Measurements from ENCODE around the gene MYOM1.
"Not testable (repeated sequence)": the region's sequence is repeated elsewhere in the genome, so short reads cannot be mapped to it uniquely, and the experiment has no call there.

Gene MYOM1

GRCh38 chr18:3071676-3072075 is 148.1 kb downstream of the MYOM1 start:
- Histone ChIP-seq H3K9me3 (no peaks in the 10 kb centered on the region), H3K27me3 (no peaks in the 10 kb centered on the region), H3K36me3 (no peaks in the 10 kb centered on the region), H3K4me1 (no peaks in the 10 kb centered on the region), H3K4me3 (ENCODE audit: low read depth, low read length) (no peak overlapping the region)
- TF ChIP-seq CTCF (IDR thresholded peaks at IDR 0.05; ENCODE audit: low read depth, low read length) = no peak
- no peak for DNase-seq

- no peak overlapping the region for H3K4me3 ChIP-seq (ENCODE audit: low read depth, low read length)
- no peak for TF ChIP-seq CTCF (IDR thresholded peaks at IDR 0.05; ENCODE audit: low read depth, low read length)
- no peaks in the 10 kb centered on the region for H3K4me1 ChIP-seq
- no peaks in the 10 kb centered on the region for H3K9me3 ChIP-seq
- DNase-seq = no peak
- H3K36me3 ChIP-seq = no peaks in the 10 kb centered on the region
- no peaks in the 10 kb centered on the region for H3K27me3 ChIP-seq
Observed at GRCh38 chr18:3069671-3070433, 149.9 kb downstream of the MYOM1 start.

- Histone ChIP-seq H3K36me3 (no peaks in the 10 kb centered on the region), H3K27me3 (no peaks in the 10 kb centered on the region), H3K9me3 (no peaks in the 10 kb centered on the region), H3K4me3 (ENCODE audit: low read depth, low read length) (no peak overlapping the region), H3K4me1 (no peaks in the 10 kb centered on the region)
- no peak for TF ChIP-seq CTCF (IDR thresholded peaks at IDR 0.05; ENCODE audit: low read depth, low read length)
- DNase-seq = no peak
Observed at GRCh38 chr18:3067722-3068121, 152.0 kb downstream of the MYOM1 start.

GRCh38 chr18:3067165-3067661 is 152.6 kb downstream of the MYOM1 start:
- H3K4me3 ChIP-seq (ENCODE audit: low read depth, low read length) = no peak overlapping the region
- no peak for DNase-seq
- H3K27me3 ChIP-seq = no peaks in the 10 kb centered on the region
- H3K4me1 ChIP-seq = no peaks in the 10 kb centered on the region
- H3K9me3 ChIP-seq = no peaks in the 10 kb centered on the region
- no peak for TF ChIP-seq CTCF (IDR thresholded peaks at IDR 0.05; ENCODE audit: low read depth, low read length)
- no peaks in the 10 kb centered on the region for H3K36me3 ChIP-seq

- no peak for DNase-seq
- Histone ChIP-seq H3K4me3 (ENCODE audit: low read depth, low read length) (no peak overlapping the region), H3K36me3 (no peaks in the 10 kb centered on the region), H3K9me3 (no peaks in the 10 kb centered on the region), H3K4me1 (no peaks in the 10 kb centered on the region), H3K27me3 (no peaks in the 10 kb centered on the region)
- TF ChIP-seq CTCF (IDR thresholded peaks at IDR 0.05; ENCODE audit: low read depth, low read length) = no peak
Observed at GRCh38 chr18:3066341-3067110, 153.2 kb downstream of the MYOM1 start.

DNA sequence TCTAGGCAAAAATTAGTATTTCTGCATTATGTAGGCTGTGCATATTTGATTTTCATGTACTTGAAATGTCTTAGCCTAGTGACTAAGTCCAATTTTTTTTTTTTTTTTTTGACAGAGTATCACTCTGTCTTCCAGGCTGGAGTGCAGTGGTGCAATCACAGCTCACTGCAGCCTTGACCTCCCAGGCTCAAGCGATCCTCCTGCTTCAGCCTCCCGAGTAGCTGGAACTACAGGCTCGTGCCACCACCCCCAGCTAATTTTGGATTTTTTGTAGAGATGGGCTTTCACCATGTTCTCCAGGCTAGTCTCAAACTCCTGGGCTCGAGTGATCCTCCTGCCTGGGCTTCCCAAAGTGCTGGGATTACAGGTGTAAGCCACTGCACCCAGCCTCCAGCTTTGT is 156.0 kb downstream of the MYOM1 start:
- not testable (repeated sequence) for H3K9me3 ChIP-seq; H3K4me1 ChIP-seq; DNase-seq; H3K4me3 ChIP-seq (ENCODE audit: low read depth, low read length); H3K36me3 ChIP-seq; H3K27me3 ChIP-seq

Measured in BE2C (cell line).